Fibroblast of lung (primary cell): ENCODE results near the gene DCXR. TPM values are rescaled to one million over a fixed set of nuclear protein-coding genes. Genes with fewer than 3 reads are reported as not detected.

Source experiments
- DNase-seq, 2 donors: peaks; one replicate each; pipeline versions ENCODE4 v3.0.0 to v3.0.0-alpha.2; 2010; ENCODE audit warnings: low read depth in 2 of 2
- H2AFZ ChIP-seq: 2 replicates; pipeline ENCODE4 v1.5.1; 2012; ENCODE audit warnings: low read length, control low read depth, inconsistent platforms
- H3K27ac ChIP-seq: 2 replicates; pipeline ENCODE4 v1.5.1; 2011; ENCODE audit warnings: low read length, control low read depth; ENCODE audit not compliant: insufficient read depth
- H3K27me3 ChIP-seq: 2 replicates; pipeline ENCODE4 v1.5.1; 2011; ENCODE audit warnings: mild to moderate bottlenecking, low read length; ENCODE audit not compliant: control insufficient read depth, insufficient read depth
- H3K36me3 ChIP-seq: 2 replicates; pipeline ENCODE4 v1.5.1; 2011; ENCODE audit warnings: low read length; ENCODE audit not compliant: control insufficient read depth, insufficient read depth
- H3K4me1 ChIP-seq: 2 replicates; pipeline ENCODE4 v1.5.1; 2011; ENCODE audit warnings: low read length; ENCODE audit not compliant: control insufficient read depth, insufficient read depth; ENCODE audit errors: extremely low read depth
- H3K4me2 ChIP-seq: 2 replicates; pipeline ENCODE4 v1.5.1; 2011; ENCODE audit warnings: low read length, control low read depth; ENCODE audit not compliant: insufficient read depth; ENCODE audit errors: extremely low read depth
- H3K4me3 ChIP-seq, 4 experiments: fragments of 200-600 bp in 1 of 4; sonication (generic) in 1 of 4; replicated peaks in 1 of 4; 2 replicates each; pipeline ENCODE4 v1.5.1; 2011 to 2016; ENCODE audit warnings: low read length in 4 of 4, low read depth in 3 of 4, mild to moderate bottlenecking in 3 of 4, control low read depth in 2 of 4, inconsistent platforms in 1 of 4, mixed read lengths in 1 of 4; ENCODE audit not compliant: insufficient read depth in 1 of 4; ENCODE audit errors: control extremely low read depth in 1 of 4
- H3K79me2 ChIP-seq: 2 replicates; pipeline ENCODE4 v1.5.1; 2012; ENCODE audit warnings: mild to moderate bottlenecking, low read length, inconsistent platforms; ENCODE audit not compliant: control insufficient read depth, insufficient read depth
- H3K9ac ChIP-seq: 2 replicates; pipeline ENCODE4 v1.5.1; 2011; ENCODE audit warnings: mild to moderate bottlenecking, low read length, control low read depth; ENCODE audit not compliant: insufficient read depth
- H3K9me3 ChIP-seq: 2 replicates; pipeline ENCODE4 v1.5.1; 2012; ENCODE audit warnings: low read depth, low read length; ENCODE audit not compliant: control insufficient read depth, insufficient read depth
- H4K20me1 ChIP-seq: 2 replicates; pipeline ENCODE4 v1.5.1; 2011; ENCODE audit warnings: low read length; ENCODE audit not compliant: control insufficient read depth, insufficient read depth; ENCODE audit errors: extremely low read depth
- EZH2 ChIP-seq: IDR thresholded peaks from 2 replicates; pipeline ENCODE4 v1.5.1; 2012; ENCODE audit warnings: low read length, control low read depth, mild to moderate bottlenecking; ENCODE audit errors: missing control alignments
- polyA plus RNA-seq, 2 donors: library from polyadenylated mRNA; depleted of rRNA in 1 of 2; stranded (reverse) in 1 of 2; unstranded in 1 of 2; fragments of >200 nt; gene quantifications; 2 replicates each; pipeline ENCODE4 v1.2.1, GENCODE V29; 2011 to 2012; ENCODE audit warnings: missing spikeins in 1 of 2
- total RNA-seq: library from RNA; depleted of rRNA; stranded (reverse); fragments of >200 nt; gene quantifications from 2 replicates; pipeline ENCODE4 v1.2.1, GENCODE V29; 2014
- TF ChIP-seq, protein P1 (sequence below), 2 donors: IDR thresholded peaks in 1 of 2; conservative IDR thresholded peaks in 1 of 2; 1 replicate in 1 of 2; 2 replicates in 1 of 2; pipeline ENCODE4 v1.5.1; 2011 to 2012; ENCODE audit warnings: low read length in 2 of 2, control low read depth in 1 of 2, inconsistent platforms in 1 of 2, low read depth in 1 of 2, mild to moderate bottlenecking in 1 of 2

The DCXR gene
- total and polyA plus RNA-seq, 2 donors (not counting 1 experiment from before 2014, with no cell fraction given), result 34.8 to 43.6 TPM

DNA sequence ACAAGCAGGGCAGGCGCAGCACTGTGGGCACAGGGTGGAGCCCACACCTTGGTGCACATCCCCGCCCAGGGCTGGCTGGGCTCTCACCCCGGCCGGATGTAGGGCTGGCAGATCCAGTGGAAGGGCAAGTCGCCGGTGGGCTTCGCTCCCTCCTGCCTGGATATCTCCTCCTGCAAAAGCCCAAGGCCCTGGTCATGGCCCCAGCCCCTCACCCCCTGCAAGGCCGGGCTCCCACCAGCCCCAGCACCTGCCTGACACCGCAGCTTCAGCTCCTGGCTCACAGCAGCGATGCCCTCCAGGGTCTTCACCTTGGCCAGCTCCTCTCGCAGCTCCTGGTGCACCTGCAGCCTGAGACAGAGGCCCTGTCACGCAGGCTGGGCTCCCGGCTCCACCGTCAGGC, 23.1 kb upstream of the DCXR start:
- Histone ChIP-seq H3K36me3 (peaks cover 50% of the 10 kb centered on the region), H3K9ac (no peak overlapping the region), H3K4me3 (no peak overlapping the region), H3K4me1 (no peaks in the 10 kb centered on the region), H3K4me2 (no peak overlapping the region), H3K27me3 (no peaks in the 10 kb centered on the region), H3K79me2 (peaks cover 10% of the 10 kb centered on the region), H3K9me3 (no peaks in the 10 kb centered on the region), H2AFZ (no peak overlapping the region), H4K20me1 (no peaks in the 10 kb centered on the region), H3K27ac (no peak overlapping the region)
- TF ChIP-seq, protein P1, sequence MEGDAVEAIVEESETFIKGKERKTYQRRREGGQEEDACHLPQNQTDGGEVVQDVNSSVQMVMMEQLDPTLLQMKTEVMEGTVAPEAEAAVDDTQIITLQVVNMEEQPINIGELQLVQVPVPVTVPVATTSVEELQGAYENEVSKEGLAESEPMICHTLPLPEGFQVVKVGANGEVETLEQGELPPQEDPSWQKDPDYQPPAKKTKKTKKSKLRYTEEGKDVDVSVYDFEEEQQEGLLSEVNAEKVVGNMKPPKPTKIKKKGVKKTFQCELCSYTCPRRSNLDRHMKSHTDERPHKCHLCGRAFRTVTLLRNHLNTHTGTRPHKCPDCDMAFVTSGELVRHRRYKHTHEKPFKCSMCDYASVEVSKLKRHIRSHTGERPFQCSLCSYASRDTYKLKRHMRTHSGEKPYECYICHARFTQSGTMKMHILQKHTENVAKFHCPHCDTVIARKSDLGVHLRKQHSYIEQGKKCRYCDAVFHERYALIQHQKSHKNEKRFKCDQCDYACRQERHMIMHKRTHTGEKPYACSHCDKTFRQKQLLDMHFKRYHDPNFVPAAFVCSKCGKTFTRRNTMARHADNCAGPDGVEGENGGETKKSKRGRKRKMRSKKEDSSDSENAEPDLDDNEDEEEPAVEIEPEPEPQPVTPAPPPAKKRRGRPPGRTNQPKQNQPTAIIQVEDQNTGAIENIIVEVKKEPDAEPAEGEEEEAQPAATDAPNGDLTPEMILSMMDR (conservative IDR thresholded peaks at IDR 0.05 in 1 of 2, IDR thresholded peaks at IDR 0.05 in 1 of 2; ENCODE audit: low read depth in 1 of 2, low read length in 2 of 2), result no peak
- no peak for TF ChIP-seq EZH2
- DNase-seq, result no peak

DNA sequence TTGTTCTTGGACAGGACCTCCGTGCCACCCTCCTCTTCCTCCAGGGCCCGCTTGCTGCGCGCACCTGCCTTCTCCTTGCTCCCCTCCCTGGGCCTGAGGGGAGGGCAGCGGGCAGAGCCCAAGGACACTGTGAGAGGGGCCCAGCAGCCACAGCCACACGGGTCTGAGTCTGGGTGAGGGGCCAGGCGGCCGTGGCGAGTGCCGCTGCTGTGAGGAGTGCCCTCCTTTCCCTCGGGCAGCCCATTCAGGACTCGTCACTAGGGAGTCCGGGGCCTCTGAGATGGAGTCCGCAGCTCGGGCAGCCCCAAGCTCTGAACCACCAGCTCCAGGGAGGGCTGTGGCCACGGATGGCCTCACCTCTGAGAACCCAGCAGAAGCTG, 22.5 kb upstream of the DCXR start:
- Histone ChIP-seq H3K4me1 (no peaks in the 10 kb centered on the region), H3K9me3 (no peaks in the 10 kb centered on the region), H3K36me3 (peaks cover 54% of the 10 kb centered on the region), H3K27ac (no peak overlapping the region), H3K4me2 (no peak overlapping the region), H2AFZ (no peak overlapping the region), H3K4me3 (no peak overlapping the region), H3K9ac (no peak overlapping the region), H3K27me3 (no peaks in the 10 kb centered on the region), H4K20me1 (no peaks in the 10 kb centered on the region), H3K79me2 (peaks cover 6% of the 10 kb centered on the region)
- no peak for DNase-seq
- TF ChIP-seq, protein P1 (conservative IDR thresholded peaks at IDR 0.05 in 1 of 2, IDR thresholded peaks at IDR 0.05 in 1 of 2; ENCODE audit: low read depth in 1 of 2, low read length in 2 of 2), result no peak
- no peak for TF ChIP-seq EZH2

DNA sequence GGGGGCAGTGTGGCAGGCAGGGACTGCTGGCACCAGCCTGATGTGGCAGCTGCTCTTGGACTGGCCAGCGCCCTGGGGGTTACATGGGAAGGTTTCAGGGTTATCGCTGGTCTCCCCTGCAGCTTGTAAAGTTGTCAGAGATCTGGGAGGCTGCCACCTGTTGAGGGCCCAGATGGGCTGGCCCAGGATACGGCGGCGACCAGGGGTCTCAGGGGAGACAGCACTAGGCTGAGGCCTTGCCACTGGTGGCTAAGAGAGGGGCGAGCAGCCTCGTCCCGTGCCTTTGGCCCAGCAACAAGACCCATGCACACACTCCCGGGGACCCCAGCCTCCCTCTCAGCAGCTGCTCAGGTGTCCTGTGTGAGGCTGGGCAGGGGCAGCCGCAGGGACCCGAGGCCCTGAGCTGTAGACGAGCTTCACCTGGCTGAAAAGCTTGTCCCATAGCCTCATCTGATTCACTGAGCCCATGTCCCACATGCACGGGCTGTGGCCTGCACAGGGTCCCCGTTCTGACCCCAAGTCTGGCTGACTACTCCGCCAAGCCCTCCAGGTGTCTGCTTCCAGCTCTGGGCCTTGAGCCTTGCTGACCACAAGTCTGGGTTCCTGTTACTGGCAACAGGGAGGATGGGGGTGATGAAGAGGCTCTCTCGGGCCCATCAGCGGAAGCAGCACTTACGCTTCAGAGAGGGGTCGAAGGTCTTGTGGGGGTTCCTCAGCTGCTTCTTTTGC, 21.9 kb upstream of the DCXR start:
- Histone ChIP-seq H3K9ac (no peak overlapping the region), H3K4me3 (no peak overlapping the region), H3K27me3 (no peaks in the 10 kb centered on the region), H3K27ac (no peak overlapping the region), H3K9me3 (no peaks in the 10 kb centered on the region), H3K36me3 (peaks cover 58% of the 10 kb centered on the region), H2AFZ (no peak overlapping the region), H3K79me2 (no peaks in the 10 kb centered on the region), H3K4me2 (no peak overlapping the region), H3K4me1 (no peaks in the 10 kb centered on the region), H4K20me1 (no peaks in the 10 kb centered on the region)
- DNase-seq, result no peak
- TF ChIP-seq, protein P1 (conservative IDR thresholded peaks at IDR 0.05 in 1 of 2, IDR thresholded peaks at IDR 0.05 in 1 of 2; ENCODE audit: low read depth in 1 of 2, low read length in 2 of 2), result no peak
- no peak for TF ChIP-seq EZH2
